ENCODE results near the gene MED8. TPM values are rescaled to one million over a fixed set of nuclear protein-coding genes. Genes with fewer than 3 reads are reported as not detected.
A peak's percentile ranks its signal among the peaks of the same experiment; 100 is the strongest.

Gene MED8
- total and polyA plus RNA-seq, 2 of the 13 experiments (the other 11 are each of a cell fraction or from before 2014, with no cell fraction given): 16.9 to 77.4 TPM

GRCh38 chr1:43389326-43390313 is at the start of gene MED8, which contains the start of gene SZT2 (continued):
- TF ChIP-seq, protein P1, sequence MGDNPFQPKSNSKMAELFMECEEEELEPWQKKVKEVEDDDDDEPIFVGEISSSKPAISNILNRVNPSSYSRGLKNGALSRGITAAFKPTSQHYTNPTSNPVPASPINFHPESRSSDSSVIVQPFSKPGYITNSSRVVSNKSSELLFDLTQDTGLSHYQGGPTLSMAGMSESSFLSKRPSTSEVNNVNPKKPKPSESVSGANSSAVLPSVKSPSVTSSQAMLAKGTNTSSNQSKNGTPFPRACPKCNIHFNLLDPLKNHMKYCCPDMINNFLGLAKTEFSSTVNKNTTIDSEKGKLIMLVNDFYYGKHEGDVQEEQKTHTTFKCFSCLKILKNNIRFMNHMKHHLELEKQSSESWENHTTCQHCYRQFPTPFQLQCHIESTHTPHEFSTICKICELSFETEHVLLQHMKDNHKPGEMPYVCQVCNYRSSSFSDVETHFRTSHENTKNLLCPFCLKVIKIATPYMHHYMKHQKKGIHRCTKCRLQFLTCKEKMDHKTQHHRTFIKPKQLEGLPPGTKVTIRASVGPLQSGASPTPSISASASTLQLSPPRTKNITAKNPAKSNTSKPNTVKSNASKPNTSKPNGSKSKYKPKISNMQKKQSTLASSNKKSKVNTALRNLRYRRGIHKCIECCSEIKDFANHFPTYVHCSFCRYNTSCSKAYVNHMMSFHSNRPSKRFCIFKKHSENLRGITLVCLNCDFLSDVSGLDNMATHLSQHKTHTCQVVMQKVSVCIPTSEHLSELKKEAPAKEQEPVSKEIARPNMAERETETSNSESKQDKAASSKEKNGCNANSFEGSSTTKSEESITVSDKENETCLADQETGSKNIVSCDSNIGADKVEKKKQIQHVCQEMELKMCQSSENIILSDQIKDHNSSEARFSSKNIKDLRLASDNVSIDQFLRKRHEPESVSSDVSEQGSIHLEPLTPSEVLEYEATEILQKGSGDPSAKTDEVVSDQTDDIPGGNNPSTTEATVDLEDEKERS (CRISPR knock-in tag; IDR thresholded peaks at IDR 0.05): no peak
- TF ChIP-seq SOX13 (IDR thresholded peaks at IDR 0.05) (no peak), SOX13 (CRISPR knock-in tag; conservative IDR thresholded peaks at IDR 0.05 in 1 of 2, IDR thresholded peaks at IDR 0.05 in 1 of 2) (0 out of 4 replicates have a peak, but pooled peaks of 1 of the 2 experiments have one; percentile 16), PREB (CRISPR knock-in tag; IDR thresholded peaks at IDR 0.05) (0 out of 2 replicates have a peak, but pooled peaks have one; percentile 22), MAFG (CRISPR knock-in tag; IDR thresholded peaks at IDR 0.05) (no peak), AFF4 (CRISPR knock-in tag; IDR thresholded peaks at IDR 0.05) (no peak), SNRNP70 (IDR thresholded peaks at IDR 0.05; ENCODE audit: low read depth, low read length) (no peak), RORA (CRISPR knock-in tag; IDR thresholded peaks at IDR 0.05) (no peak), ZNF3 (CRISPR knock-in tag; IDR thresholded peaks at IDR 0.05) (no peak), RBFOX2 (IDR thresholded peaks at IDR 0.05; ENCODE audit: low read depth, low read length) (peak; percentile 90), ZFP41 (CRISPR knock-in tag; IDR thresholded peaks at IDR 0.05; ENCODE audit: borderline replicate concordance) (no peak), ZBTB42 (CRISPR knock-in tag; IDR thresholded peaks at IDR 0.05) (0 out of 2 replicates have a peak, but pooled peaks have one; percentile 73), ZNF460 (CRISPR knock-in tag; IDR thresholded peaks at IDR 0.05; ENCODE audit: borderline replicate concordance) (no peak; the same call in 1 of the 2 replicates), CBX2 (IDR thresholded peaks at IDR 0.05; ENCODE audit: low read depth, low read length) (no peak), CBX2 (CRISPR knock-in tag; IDR thresholded peaks at IDR 0.05; ENCODE audit: low read depth) (no peak), CREBL2 (CRISPR knock-in tag; IDR thresholded peaks at IDR 0.05; ENCODE audit: borderline replicate concordance) (peak; percentile 62; the same call in 1 of the 2 replicates)
- TF ChIP-seq, protein P2, sequence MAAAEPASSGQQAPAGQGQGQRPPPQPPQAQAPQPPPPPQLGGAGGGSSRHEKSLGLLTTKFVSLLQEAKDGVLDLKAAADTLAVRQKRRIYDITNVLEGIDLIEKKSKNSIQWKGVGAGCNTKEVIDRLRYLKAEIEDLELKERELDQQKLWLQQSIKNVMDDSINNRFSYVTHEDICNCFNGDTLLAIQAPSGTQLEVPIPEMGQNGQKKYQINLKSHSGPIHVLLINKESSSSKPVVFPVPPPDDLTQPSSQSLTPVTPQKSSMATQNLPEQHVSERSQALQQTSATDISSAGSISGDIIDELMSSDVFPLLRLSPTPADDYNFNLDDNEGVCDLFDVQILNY (CRISPR knock-in tag; conservative IDR thresholded peaks at IDR 0.05): no peak

Data from HepG2 (cell line).